Measurements from ENCODE around the gene ACSS1. TPM values are rescaled to one million over a fixed set of nuclear protein-coding genes. Genes with fewer than 3 reads are reported as not detected.

ACSS1 gene
- polyA plus RNA-seq, 1 donor from 2014 or later, result 59.8 TPM

- H3K27ac Mint-ChIP-seq, result no peak overlapping the region
These were observed 85.6 kb downstream of the ACSS1 start for GRCh38 chr20:24972341-24972740.

GRCh38 chr20:24971376-24972101 is 86.4 kb downstream of the ACSS1 start:
- Mint-ChIP-seq H3K27me3 (no peaks in the 10 kb centered on the region), H3K36me3 (peaks cover 19% of the 10 kb centered on the region), H3K4me1 (no peaks in the 10 kb centered on the region), H3K9me3 (peaks cover 0 to 8% (median 2%) of the 10 kb centered on the region in 3 donors), H3K4me3 (no peak overlapping the region), H3K27ac (no peak overlapping the region)

More at GRCh38 chr20:24972341-24972740, 85.6 kb downstream of the ACSS1 start:
- peaks cover 0 to 2% (median 1%) of the 10 kb centered on the region in 3 donors for H3K4me1 Mint-ChIP-seq
- H3K27me3 Mint-ChIP-seq, result no peaks in the 10 kb centered on the region
- H3K36me3 Mint-ChIP-seq, result peaks cover 21% of the 10 kb centered on the region
- H3K4me3 Mint-ChIP-seq, result no peak overlapping the region
- peaks cover 2 to 13% (median 3%) of the 10 kb centered on the region in 3 donors for H3K9me3 Mint-ChIP-seq

- no peak overlapping the region for H3K4me3 Mint-ChIP-seq
- peaks cover 13% of the 10 kb centered on the region for H3K36me3 Mint-ChIP-seq
- H3K27ac Mint-ChIP-seq, result peak overlapping the region in 1 of 3 donors; percentile 33
- H3K27me3 Mint-ChIP-seq, result no peaks in the 10 kb centered on the region
- no peaks in the 10 kb centered on the region for H3K4me1 Mint-ChIP-seq
- peaks cover 0 to 3% (median 0%) of the 10 kb centered on the region in 3 donors for H3K9me3 Mint-ChIP-seq
These were observed 87.2 kb downstream of the ACSS1 start for GRCh38 chr20:24970754-24971153.

- H3K36me3 Mint-ChIP-seq, result peaks cover 8% of the 10 kb centered on the region
These were observed 87.8 kb downstream of the ACSS1 start for GRCh38 chr20:24970030-24970553.

GRCh38 chr20:24969186-24970029 is 88.5 kb downstream of the ACSS1 start:
- H3K27ac Mint-ChIP-seq, result no peak overlapping the region
- peaks cover 6% of the 10 kb centered on the region for H3K36me3 Mint-ChIP-seq
- no peak overlapping the region for H3K4me3 Mint-ChIP-seq
- no peaks in the 10 kb centered on the region for H3K4me1 Mint-ChIP-seq
- no peaks in the 10 kb centered on the region for H3K9me3 Mint-ChIP-seq
- H3K27me3 Mint-ChIP-seq, result no peaks in the 10 kb centered on the region

More at GRCh38 chr20:24970030-24970553, 87.8 kb downstream of the ACSS1 start:
- H3K9me3 Mint-ChIP-seq, result no peaks in the 10 kb centered on the region
- no peaks in the 10 kb centered on the region for H3K27me3 Mint-ChIP-seq
- no peak overlapping the region for H3K4me3 Mint-ChIP-seq
- H3K4me1 Mint-ChIP-seq, result no peaks in the 10 kb centered on the region
- no peak overlapping the region for H3K27ac Mint-ChIP-seq

GRCh38 chr20:24968278-24968800 is 89.6 kb downstream of the ACSS1 start:
- Mint-ChIP-seq H3K27me3 (no peaks in the 10 kb centered on the region), H3K9me3 (no peaks in the 10 kb centered on the region), H3K27ac (peak overlapping the region in 1 of 3 donors; percentile 71), H3K4me1 (no peaks in the 10 kb centered on the region), H3K36me3 (peaks cover 5% of the 10 kb centered on the region), H3K4me3 (no peak overlapping the region)

- H3K9me3 Mint-ChIP-seq, result no peaks in the 10 kb centered on the region
- H3K4me3 Mint-ChIP-seq, result no peak overlapping the region
- H3K27me3 Mint-ChIP-seq, result no peaks in the 10 kb centered on the region
- H3K4me1 Mint-ChIP-seq, result no peaks in the 10 kb centered on the region
- peak overlapping the region in 1 of 3 donors; percentile 77 for H3K27ac Mint-ChIP-seq
- peaks cover 7% of the 10 kb centered on the region for H3K36me3 Mint-ChIP-seq
These were observed 91.5 kb downstream of the ACSS1 start for GRCh38 chr20:24966317-24967012.

GRCh38 chr20:24965065-24965919 is 92.6 kb downstream of the ACSS1 start:
- Mint-ChIP-seq H3K27ac (no peak overlapping the region), H3K9me3 (no peaks in the 10 kb centered on the region), H3K4me3 (no peak overlapping the region), H3K4me1 (no peaks in the 10 kb centered on the region), H3K36me3 (peaks cover 7% of the 10 kb centered on the region), H3K27me3 (no peaks in the 10 kb centered on the region)

- H3K4me3 Mint-ChIP-seq, result no peak overlapping the region
- H3K27me3 Mint-ChIP-seq, result no peaks in the 10 kb centered on the region
- H3K27ac Mint-ChIP-seq, result peak overlapping the region in 1 of 3 donors; percentile 52
- H3K4me1 Mint-ChIP-seq, result no peaks in the 10 kb centered on the region
- H3K9me3 Mint-ChIP-seq, result no peaks in the 10 kb centered on the region
- H3K36me3 Mint-ChIP-seq, result peaks cover 7% of the 10 kb centered on the region
These were observed 93.5 kb downstream of the ACSS1 start for GRCh38 chr20:24964506-24964840.

GRCh38 chr20:24963672-24964505 is 94.0 kb downstream of the ACSS1 start:
- no peaks in the 10 kb centered on the region for H3K27me3 Mint-ChIP-seq
- H3K9me3 Mint-ChIP-seq, result no peaks in the 10 kb centered on the region
- no peaks in the 10 kb centered on the region for H3K4me1 Mint-ChIP-seq
- peak overlapping the region in 1 of 3 donors; percentile 52 for H3K27ac Mint-ChIP-seq
- H3K4me3 Mint-ChIP-seq, result no peak overlapping the region
- peaks cover 7% of the 10 kb centered on the region for H3K36me3 Mint-ChIP-seq

- peak overlapping the region in 1 of 4 donors; percentile 9 for H3K4me3 Mint-ChIP-seq
These were observed 95.4 kb downstream of the ACSS1 start for GRCh38 chr20:24962510-24962909.

GRCh38 chr20:24962182-24962492 is 95.8 kb downstream of the ACSS1 start:
- Mint-ChIP-seq H3K36me3 (peaks cover 6% of the 10 kb centered on the region), H3K9me3 (no peaks in the 10 kb centered on the region), H3K4me1 (peaks cover 0 to 1% (median 0%) of the 10 kb centered on the region in 3 donors), H3K27me3 (no peaks in the 10 kb centered on the region), H3K27ac (no peak overlapping the region), H3K4me3 (peak overlapping the region in 1 of 4 donors; percentile 47)

More at GRCh38 chr20:24962510-24962909, 95.4 kb downstream of the ACSS1 start:
- Mint-ChIP-seq H3K36me3 (peaks cover 7% of the 10 kb centered on the region), H3K4me1 (peaks cover 0 to 1% (median 0%) of the 10 kb centered on the region in 3 donors), H3K27ac (no peak overlapping the region), H3K9me3 (no peaks in the 10 kb centered on the region), H3K27me3 (no peaks in the 10 kb centered on the region)

Data from IgD-negative memory B cell (primary cell).